SK-N-SH (cell line): Measurements from ENCODE around the gene PRLR. TPM values are rescaled to one million over a fixed set of nuclear protein-coding genes. Genes with fewer than 3 reads are reported as not detected.

Experiments
- CTCF ChIA-PET: fragments of 300-600, 350-600 bp; formaldehyde crosslinking; extraction: SDS; loops from one replicate; lab custom pipeline; 2021; lab: Yijun Ruan, JAX
- POLR2A ChIA-PET: fragments of 350-600 bp; sonication (Branson Sonifier 250); formaldehyde crosslinking; extraction: SDS; loops from one replicate; lab custom pipeline; 2020; ENCODE audit warnings: antibody characterized with exemption, inconsistent platforms; lab: Yijun Ruan, JAX
- DNase-seq: peaks from one replicate; pipeline ENCODE4 v3.0.0; 2012
- H2AFZ ChIP-seq: fragments of 200-600 bp; sonication (generic); 2 replicates; pipeline ENCODE4 v1.8.1; 2016; ENCODE audit warnings: antibody characterized with exemption, mild to moderate bottlenecking, low read depth
- H3F3A ChIP-seq: fragments of 200-600 bp; sonication (generic); replicated peaks from 2 replicates; pipeline ENCODE3; 2016; ENCODE audit warnings: antibody characterized with exemption, mild to moderate bottlenecking; ENCODE audit not compliant: insufficient read depth
- H3K27ac ChIP-seq, 2 experiments: fragments of 200-500 bp in 1 of 2; fragments of 200-600 bp in 1 of 2; sonication (Bioruptor generic) in 1 of 2; sonication (generic), shearing (Covaris generic) in 1 of 2; 2 replicates each; pipeline versions ENCODE4 v1.5.1 to v1.6.1; 2014 to 2016; ENCODE audit warnings: low read depth in 2 of 2, inconsistent platforms in 1 of 2, low read length in 1 of 2, mild to moderate bottlenecking in 1 of 2, mixed read lengths in 1 of 2
- H3K27me3 ChIP-seq: fragments of 200-600 bp; sonication (generic), shearing (Covaris generic); 2 replicates; pipeline ENCODE4 v1.6.1; 2016; ENCODE audit warnings: mixed run types; ENCODE audit not compliant: insufficient read depth
- H3K36me3 ChIP-seq, 2 experiments: fragments of 200-500 bp in 1 of 2; fragments of 200-600 bp in 1 of 2; sonication (Bioruptor generic) in 1 of 2; sonication (generic) in 1 of 2; replicated peaks in 1 of 2; 2 replicates each; pipeline versions ENCODE3 to v1.5.1; 2014 to 2016; ENCODE audit warnings: low read length in 1 of 2, mild to moderate bottlenecking in 1 of 2; ENCODE audit not compliant: insufficient read depth in 2 of 2, control insufficient read depth in 1 of 2
- H3K4me1 ChIP-seq, 2 experiments: fragments of 200-500 bp in 1 of 2; fragments of 200-600 bp in 1 of 2; sonication (Bioruptor generic) in 1 of 2; sonication (generic), shearing (Covaris generic) in 1 of 2; 2 replicates each; pipeline versions ENCODE4 v1.5.1 to v1.6.1; 2014 to 2016; ENCODE audit warnings: low read depth in 1 of 2, low read length in 1 of 2, mixed run types in 1 of 2; ENCODE audit not compliant: insufficient read depth in 2 of 2, control insufficient read depth in 1 of 2
- H3K4me2 ChIP-seq: fragments of 200-600 bp; sonication (generic), shearing (Covaris generic); 2 replicates; pipeline ENCODE4 v1.6.1; 2017; ENCODE audit warnings: mixed run types
- H3K4me3 ChIP-seq, 2 experiments: fragments of 200-500 bp in 1 of 2; fragments of 200-600 bp in 1 of 2; sonication (Bioruptor generic) in 1 of 2; sonication (generic), shearing (Covaris generic) in 1 of 2; 2 replicates each; pipeline versions ENCODE4 v1.5.1 to v1.8.1; 2014 to 2016; ENCODE audit warnings: low read depth in 2 of 2, inconsistent platforms in 1 of 2, low read length in 1 of 2, mild to moderate bottlenecking in 1 of 2, mixed read lengths in 1 of 2, moderate library complexity in 1 of 2
- H3K79me2 ChIP-seq: fragments of 200-600 bp; sonication (generic); 2 replicates; pipeline ENCODE4 v1.8.1; 2017; ENCODE audit warnings: mild to moderate bottlenecking; ENCODE audit not compliant: insufficient read depth
- H3K9ac ChIP-seq: fragments of 200-600 bp; sonication (generic); 2 replicates; pipeline ENCODE4 v1.6.1; 2017; ENCODE audit warnings: mixed run types
- H3K9me2 ChIP-seq: fragments of 200-600 bp; sonication (generic); 2 replicates; pipeline ENCODE4 v1.6.1; 2017; ENCODE audit warnings: mixed run types
- H3K9me3 ChIP-seq: fragments of 200-600 bp; sonication (generic); 2 replicates; pipeline ENCODE4 v1.6.1; 2017; ENCODE audit warnings: mixed run types, mild to moderate bottlenecking, moderate library complexity
- H4K20me1 ChIP-seq: fragments of 200-600 bp; sonication (generic); 2 replicates; pipeline ENCODE4 v1.6.1; 2017; ENCODE audit warnings: mild to moderate bottlenecking, mixed run types; ENCODE audit not compliant: insufficient read depth
- FOSL2 ChIP-seq: IDR thresholded peaks from 2 replicates; pipeline ENCODE4 v1.4.0; 2012; ENCODE audit warnings: low read depth, mild to moderate bottlenecking, moderate library complexity, borderline replicate concordance
- FOXM1 ChIP-seq: IDR thresholded peaks from 2 replicates; pipeline ENCODE4 v1.4.0; 2012; ENCODE audit warnings: low read depth, mild to moderate bottlenecking
- IRF3 ChIP-seq: fragments of 150-350 bp; IDR thresholded peaks from 2 replicates; pipeline ENCODE4 v1.6.1; 2016; ENCODE audit warnings: mild to moderate bottlenecking, low read depth, low read length
- MEF2A ChIP-seq: IDR thresholded peaks from 2 replicates; pipeline ENCODE4 v1.4.0; 2012; ENCODE audit warnings: low read depth, borderline replicate concordance
- MXI1 ChIP-seq: IDR thresholded peaks from 2 replicates; pipeline ENCODE4 v1.6.1; 2012; ENCODE audit warnings: mild to moderate bottlenecking, low read depth, low read length, improper control_type of control experiment
- SMC3 ChIP-seq: IDR thresholded peaks from 2 replicates; pipeline ENCODE4 v1.6.1; 2012; ENCODE audit warnings: low read depth, low read length, improper control_type of control experiment
- TAF1 ChIP-seq: IDR thresholded peaks from 2 replicates; pipeline ENCODE4 v1.6.1; 2012; ENCODE audit warnings: low read depth, mild to moderate bottlenecking, low read length, moderate library complexity, borderline replicate concordance
- TEAD4 ChIP-seq: IDR thresholded peaks from 2 replicates; pipeline ENCODE4 v1.4.0; 2012; ENCODE audit warnings: mild to moderate bottlenecking, borderline replicate concordance; ENCODE audit not compliant: insufficient read depth
- USF1 ChIP-seq: IDR thresholded peaks from 2 replicates; pipeline ENCODE4 v1.4.0; 2012; ENCODE audit warnings: low read depth, borderline replicate concordance
- WGBS: methylation state at CpG from one replicate; pipeline ENCODE4 v1.1.6; 2017; ENCODE audit warnings: low lambda C conversion rate; 5-methylcytosine and 5-hydroxymethylcytosine counted together
- polyA plus RNA-seq, 3 experiments: library from polyadenylated mRNA; depleted of rRNA; stranded (reverse); fragments of >200 nt; gene quantifications; 2 replicates each; pipeline ENCODE4 v1.2.3, GENCODE V29; 2012
- TF ChIP-seq, protein P1 (sequence below): fragments of 150-350 bp; IDR thresholded peaks from 2 replicates; pipeline ENCODE4 v1.6.1; 2017; ENCODE audit warnings: antibody characterized with exemption, low read length, low read depth, borderline replicate concordance
- TF ChIP-seq, protein P2 (sequence below): IDR thresholded peaks from 2 replicates; pipeline ENCODE4 v1.4.0; 2012; ENCODE audit warnings: low read depth

The PRLR gene
- polyA plus RNA-seq, 1 of the 3 experiments (the other 2 are of a cell fraction) = 0.13 TPM

GRCh38 chr5:35052838-35053237 lies 177.4 kb downstream of the PRLR start:
- H3K9me2 ChIP-seq = no peaks in the 10 kb centered on the region
- CTCF ChIA-PET = no interaction called here
- H2AFZ ChIP-seq = no peak overlapping the region
- TF ChIP-seq MEF2A (no peak), TAF1 (no peak), FOXM1 (no peak), IRF3 (no peak), FOSL2 (no peak), USF1 (no peak), TEAD4 (no peak), SMC3 (no peak), MXI1 (no peak)
- TF ChIP-seq, protein P1, sequence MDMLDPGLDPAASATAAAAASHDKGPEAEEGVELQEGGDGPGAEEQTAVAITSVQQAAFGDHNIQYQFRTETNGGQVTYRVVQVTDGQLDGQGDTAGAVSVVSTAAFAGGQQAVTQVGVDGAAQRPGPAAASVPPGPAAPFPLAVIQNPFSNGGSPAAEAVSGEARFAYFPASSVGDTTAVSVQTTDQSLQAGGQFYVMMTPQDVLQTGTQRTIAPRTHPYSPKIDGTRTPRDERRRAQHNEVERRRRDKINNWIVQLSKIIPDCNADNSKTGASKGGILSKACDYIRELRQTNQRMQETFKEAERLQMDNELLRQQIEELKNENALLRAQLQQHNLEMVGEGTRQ = no peak
- TF ChIP-seq, protein P2, sequence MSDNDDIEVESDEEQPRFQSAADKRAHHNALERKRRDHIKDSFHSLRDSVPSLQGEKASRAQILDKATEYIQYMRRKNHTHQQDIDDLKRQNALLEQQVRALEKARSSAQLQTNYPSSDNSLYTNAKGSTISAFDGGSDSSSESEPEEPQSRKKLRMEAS = no peak
- TF ChIP-seq, all 33 proteins: peak for 0
- Histone ChIP-seq H4K20me1 (no peaks in the 10 kb centered on the region), H3K27ac (no peak overlapping the region), H3F3A (no peaks in the 10 kb centered on the region), H3K4me1 (no peaks in the 10 kb centered on the region), H3K36me3 (no peaks in the 10 kb centered on the region), H3K4me2 (no peak overlapping the region), H3K79me2 (no peaks in the 10 kb centered on the region), H3K9me3 (no peaks in the 10 kb centered on the region), H3K9ac (no peak overlapping the region), H3K4me3 (no peak overlapping the region), H3K27me3 (no peaks in the 10 kb centered on the region)
- WGBS = 37% methylated on average over 4 of the region's 4 CpGs
- POLR2A ChIA-PET = no interaction called here
- no peak for DNase-seq

GRCh38 chr5:35050541-35051126 lies 179.7 kb downstream of the PRLR start:
- no peak for DNase-seq
- Histone ChIP-seq H3K79me2 (no peaks in the 10 kb centered on the region), H3K4me2 (no peak overlapping the region), H3F3A (no peaks in the 10 kb centered on the region), H2AFZ (no peak overlapping the region), H3K4me3 (no peak overlapping the region), H3K9me3 (no peaks in the 10 kb centered on the region), H3K9me2 (no peaks in the 10 kb centered on the region), H3K36me3 (no peaks in the 10 kb centered on the region), H3K4me1 (no peaks in the 10 kb centered on the region), H3K9ac (no peak overlapping the region), H4K20me1 (no peaks in the 10 kb centered on the region), H3K27me3 (no peaks in the 10 kb centered on the region), H3K27ac (no peak overlapping the region)
- 43% methylated on average over 3 of the region's 3 CpGs for WGBS
- TF ChIP-seq, protein P1 = no peak
- POLR2A ChIA-PET = no interaction called here
- CTCF ChIA-PET = no interaction called here
